Neuronal stem cell (in vitro differentiated cells): ENCODE data around the gene TSHZ2.

Experiments
- DNase-seq: peaks from one replicate; pipeline ENCODE4 v3.0.0-alpha.2; 2013; ENCODE audit warnings: low spot score
- H2AFZ ChIP-seq: one replicate; pipeline ENCODE4 v1.6.1; 2013; ENCODE audit warnings: mild to moderate bottlenecking, low read length, inconsistent platforms
- H2AK5ac ChIP-seq: 2 replicates; pipeline ENCODE4 v1.6.1; 2013; ENCODE audit warnings: low read depth, mild to moderate bottlenecking, inconsistent platforms, low read length, moderate library complexity, mixed read lengths
- H2BK120ac ChIP-seq: 2 replicates; pipeline ENCODE4 v1.6.1; 2013; ENCODE audit warnings: low read depth, mild to moderate bottlenecking, inconsistent platforms, low read length, moderate library complexity, mixed read lengths
- H2BK12ac ChIP-seq: one replicate; pipeline ENCODE4 v1.6.1; 2013; ENCODE audit warnings: low read length, inconsistent platforms
- H2BK15ac ChIP-seq: 2 replicates; pipeline ENCODE4 v1.6.1; 2013; ENCODE audit warnings: mild to moderate bottlenecking, low read length, inconsistent platforms, mixed read lengths
- H2BK5ac ChIP-seq: one replicate; pipeline ENCODE4 v1.6.1; 2013; ENCODE audit warnings: inconsistent platforms, mild to moderate bottlenecking, low read length, moderate library complexity
- H3K14ac ChIP-seq: one replicate; pipeline ENCODE4 v1.6.1; 2013; ENCODE audit warnings: low read length, inconsistent platforms
- H3K18ac ChIP-seq: 2 replicates; pipeline ENCODE4 v1.6.1; 2013; ENCODE audit warnings: low read length, inconsistent platforms
- H3K23ac ChIP-seq: 2 replicates; pipeline ENCODE4 v1.6.1; 2013; ENCODE audit warnings: low read depth, mild to moderate bottlenecking, mixed read lengths, low read length, inconsistent platforms; ENCODE audit not compliant: poor library complexity
- H3K27ac ChIP-seq: replicated peaks from 3 replicates; pipeline ENCODE4 v1.5.1; 2013; ENCODE audit warnings: low read length, inconsistent platforms
- H3K27me3 ChIP-seq, 3 experiments: 2 replicates each; pipeline ENCODE4 v1.6.1; 2013; ENCODE audit warnings: low read length in 3 of 3, mild to moderate bottlenecking in 2 of 3, inconsistent platforms in 1 of 3, low read depth in 1 of 3, mixed read lengths in 1 of 3, moderate library complexity in 1 of 3; ENCODE audit not compliant: control insufficient read depth in 3 of 3, insufficient read depth in 3 of 3
- H3K36me3 ChIP-seq, 2 donors: replicated peaks in 1 of 2; 2 replicates each; pipeline ENCODE4 v1.6.1; 2013; ENCODE audit warnings: low read length in 2 of 2; ENCODE audit not compliant: control insufficient read depth in 2 of 2, insufficient read depth in 2 of 2
- H3K4ac ChIP-seq: 2 replicates; pipeline ENCODE4 v1.6.1; 2013; ENCODE audit warnings: inconsistent platforms, mild to moderate bottlenecking, low read length, moderate library complexity
- H3K4me1 ChIP-seq, 2 donors: 1 replicate in 1 of 2; 2 replicates in 1 of 2; pipeline ENCODE4 v1.6.1; 2013; ENCODE audit warnings: low read length in 2 of 2, low read depth in 1 of 2; ENCODE audit not compliant: control insufficient read depth in 2 of 2, insufficient read depth in 1 of 2
- H3K4me2 ChIP-seq: one replicate; pipeline ENCODE4 v1.6.1; 2013; ENCODE audit warnings: mild to moderate bottlenecking, low read length, inconsistent platforms; ENCODE audit not compliant: insufficient read depth, poor library complexity, severe bottlenecking
- H3K4me3 ChIP-seq, 2 donors: 2 replicates each; pipeline ENCODE4 v1.5.1; 2013; ENCODE audit warnings: low read length in 2 of 2, mild to moderate bottlenecking in 2 of 2, inconsistent platforms in 1 of 2, moderate library complexity in 1 of 2
- H3K79me1 ChIP-seq: one replicate; pipeline ENCODE4 v1.6.1; 2013; ENCODE audit warnings: low read depth, mild to moderate bottlenecking, inconsistent platforms, low read length, moderate library complexity
- H3K9ac ChIP-seq: one replicate; pipeline ENCODE4 v1.6.1; 2013; ENCODE audit warnings: mild to moderate bottlenecking, low read depth, low read length, inconsistent platforms; ENCODE audit not compliant: poor library complexity
- H3K9me3 ChIP-seq, 2 donors: replicated peaks in 1 of 2; 2 replicates each; pipeline versions ENCODE3 to v1.6.1; 2013; ENCODE audit warnings: low read length in 2 of 2, mild to moderate bottlenecking in 2 of 2, inconsistent platforms in 1 of 2, low read depth in 1 of 2, mixed read lengths in 1 of 2, moderate library complexity in 1 of 2; ENCODE audit not compliant: control insufficient read depth in 2 of 2, insufficient read depth in 1 of 2
- H4K8ac ChIP-seq: one replicate; pipeline ENCODE4 v1.6.1; 2013; ENCODE audit warnings: low read depth, mild to moderate bottlenecking, inconsistent platforms, low read length, moderate library complexity
- H4K91ac ChIP-seq: one replicate; pipeline ENCODE4 v1.6.1; 2013; ENCODE audit warnings: low read length, low read depth, mild to moderate bottlenecking, inconsistent platforms; ENCODE audit not compliant: poor library complexity
- WGBS, 2 donors: extraction: QIAGEN DNeasy Blood & Tissue Kit; methylation state at CpG; one replicate each; pipeline ENCODE4 v1.1.7; 2013; ENCODE audit warnings: missing lambda C conversion rate in 2 of 2, mixed read lengths in 1 of 2; ENCODE audit not compliant: insufficient read length in 2 of 2, insufficient replicate concordance in 1 of 2; ENCODE audit errors: extremely low coverage in 2 of 2; 5-methylcytosine and 5-hydroxymethylcytosine counted together

TSHZ2 gene

GRCh38 chr20:53179749-53180148 is 207.6 kb downstream of the TSHZ2 start:
- no peak for DNase-seq
- H3K4me2 ChIP-seq = no peak overlapping the region
- H3K79me1 ChIP-seq = no peaks in the 10 kb centered on the region
- no peak overlapping the region for H2AK5ac ChIP-seq
- H2BK120ac ChIP-seq = no peak overlapping the region
- H3K36me3 ChIP-seq = no peaks in the 10 kb centered on the region
- no peak overlapping the region for H4K91ac ChIP-seq
- no peak overlapping the region for H3K27ac ChIP-seq
- no peak overlapping the region for H3K18ac ChIP-seq
- no peak overlapping the region for H3K4ac ChIP-seq
- no peak overlapping the region for H4K8ac ChIP-seq
- H2BK5ac ChIP-seq = no peak overlapping the region
- H3K14ac ChIP-seq = no peak overlapping the region
- WGBS, 2 donors = no CpG with 5 or more reads among the region's 10 CpGs
- H2BK15ac ChIP-seq = no peak overlapping the region
- no peaks in the 10 kb centered on the region for H3K27me3 ChIP-seq
- H3K9ac ChIP-seq = no peak overlapping the region
- H3K23ac ChIP-seq = no peak overlapping the region
- H2AFZ ChIP-seq = no peak overlapping the region
- H3K4me1 ChIP-seq = peaks cover 0 to 13% of the 10 kb centered on the region in 2 donors
- H3K4me3 ChIP-seq = no peak overlapping the region
- no peaks in the 10 kb centered on the region for H3K9me3 ChIP-seq
- no peak overlapping the region for H2BK12ac ChIP-seq

- Histone ChIP-seq H4K8ac (no peak overlapping the region), H2BK12ac (no peak overlapping the region), H3K4me2 (no peak overlapping the region), H2BK5ac (no peak overlapping the region), H2BK15ac (no peak overlapping the region), H2AK5ac (no peak overlapping the region), H3K4ac (no peak overlapping the region), H3K9ac (no peak overlapping the region), H3K18ac (no peak overlapping the region), H4K91ac (no peak overlapping the region), H2BK120ac (no peak overlapping the region), H3K14ac (no peak overlapping the region), H3K23ac (no peak overlapping the region), H3K9me3 (no peaks in the 10 kb centered on the region), H3K4me1 (peaks cover 0 to 9% of the 10 kb centered on the region in 2 donors), H3K27me3 (no peaks in the 10 kb centered on the region), H3K79me1 (no peaks in the 10 kb centered on the region), H2AFZ (no peak overlapping the region), H3K36me3 (no peaks in the 10 kb centered on the region), H3K4me3 (no peak overlapping the region), H3K27ac (no peak overlapping the region)
- no peak for DNase-seq
- WGBS, 2 donors = no CpG with 5 or more reads among the region's 4 CpGs
Observed at GRCh38 chr20:53180928-53181362, 208.8 kb downstream of the TSHZ2 start.

DNA sequence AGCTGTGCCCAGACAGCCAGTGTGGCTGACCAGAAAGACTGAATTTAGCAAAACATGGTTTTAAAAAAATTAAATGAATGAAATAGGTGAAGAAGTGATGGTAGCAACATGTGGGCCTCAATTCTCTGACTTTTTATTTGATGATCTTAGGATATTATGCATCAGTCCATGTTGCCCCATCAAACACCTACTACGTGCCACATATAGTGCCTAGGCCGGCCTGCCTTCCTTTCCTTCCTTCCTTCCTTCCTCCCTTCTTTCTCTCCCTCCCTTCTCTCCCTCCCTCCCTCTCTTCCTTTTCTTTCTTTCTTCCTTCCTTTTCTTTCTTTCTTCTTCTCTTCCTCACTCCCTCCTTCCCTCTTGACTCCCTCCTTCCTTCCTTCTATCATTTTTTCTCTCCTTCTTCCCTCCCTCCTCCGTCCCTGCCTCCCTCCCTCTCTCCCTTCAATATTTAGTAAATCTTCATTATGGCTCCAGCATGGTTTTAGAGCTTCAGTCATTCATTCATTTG is 209.8 kb downstream of the TSHZ2 start:
- no peak for DNase-seq
- Histone ChIP-seq H2BK15ac (no peak overlapping the region), H3K4ac (no peak overlapping the region), H3K79me1 (no peaks in the 10 kb centered on the region), H3K4me1 (peaks cover 0 to 6% of the 10 kb centered on the region in 2 donors), H3K4me3 (no peak overlapping the region), H3K23ac (no peak overlapping the region), H2AK5ac (no peak overlapping the region), H4K8ac (no peak overlapping the region), H3K14ac (no peak overlapping the region), H3K27me3 (no peaks in the 10 kb centered on the region), H2BK120ac (no peak overlapping the region), H2BK12ac (no peak overlapping the region), H3K27ac (no peak overlapping the region), H3K9ac (no peak overlapping the region), H3K36me3 (no peaks in the 10 kb centered on the region), H2BK5ac (no peak overlapping the region), H2AFZ (no peak overlapping the region), H3K9me3 (no peaks in the 10 kb centered on the region), H3K18ac (no peak overlapping the region), H4K91ac (no peak overlapping the region), H3K4me2 (no peak overlapping the region)
- WGBS, 2 donors = no CpG with 5 or more reads among the region's 3 CpGs

DNA sequence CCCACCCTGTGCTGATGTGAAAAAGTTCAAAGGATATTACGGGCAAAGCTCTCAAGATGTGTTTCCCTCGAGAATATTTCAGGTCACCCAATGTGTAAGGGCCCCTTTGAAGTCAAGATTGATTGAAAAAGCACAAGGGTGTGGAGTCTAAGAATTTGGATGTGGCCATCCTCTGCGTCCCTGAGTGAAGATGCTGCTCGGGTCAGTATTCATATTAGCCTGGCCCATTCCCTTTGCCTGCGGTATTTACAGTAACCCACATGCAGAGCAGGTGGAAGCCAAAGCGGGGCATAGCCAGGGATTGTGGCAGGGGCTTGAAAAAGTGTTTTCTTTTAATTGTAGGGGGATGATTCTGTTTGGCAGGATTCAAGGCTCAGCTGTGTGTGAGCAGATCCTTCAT is 211.0 kb downstream of the TSHZ2 start:
- H3K4me1 ChIP-seq = peaks cover 0 to 5% of the 10 kb centered on the region in 2 donors
- H3K36me3 ChIP-seq = no peaks in the 10 kb centered on the region
- no peaks in the 10 kb centered on the region for H3K9me3 ChIP-seq
- no peaks in the 10 kb centered on the region for H3K27me3 ChIP-seq
- H3K27ac ChIP-seq = no peak overlapping the region
- H3K18ac ChIP-seq = no peak overlapping the region
- no peak overlapping the region for H3K4me2 ChIP-seq
- no peak overlapping the region for H2AFZ ChIP-seq
- no peaks in the 10 kb centered on the region for H3K79me1 ChIP-seq
- no peak overlapping the region for H3K4ac ChIP-seq
- H3K4me3 ChIP-seq = no peak overlapping the region
- H3K23ac ChIP-seq = no peak overlapping the region
- H3K14ac ChIP-seq = no peak overlapping the region
- no peak overlapping the region for H2BK120ac ChIP-seq
- WGBS, 2 donors = no CpG with 5 or more reads among the region's 6 CpGs
- no peak overlapping the region for H3K9ac ChIP-seq
- H4K8ac ChIP-seq = no peak overlapping the region
- no peak overlapping the region for H2BK12ac ChIP-seq
- H2BK5ac ChIP-seq = no peak overlapping the region
- DNase-seq = no peak
- no peak overlapping the region for H2AK5ac ChIP-seq
- no peak overlapping the region for H2BK15ac ChIP-seq
- H4K91ac ChIP-seq = no peak overlapping the region
